ENCODE results near the gene CPXM2. TPM values are rescaled to one million over a fixed set of nuclear protein-coding genes. Genes with fewer than 3 reads are reported as not detected.

Gene CPXM2
- total and polyA plus RNA-seq, 9 of the 15 experiments (the other 6 are each of a cell fraction or from before 2014, with no cell fraction given): not detected

GRCh38 chr10:123863721-123864482, 27.7 kb downstream of the CPXM2 start:
- Histone ChIP-seq H3K4me1 (replicated peaks in 1 of 2; ENCODE audit: control insufficient read depth in 2 of 2, insufficient read depth in 2 of 2, low read length in 2 of 2) (no peaks in the 10 kb centered on the region; a peak in 1 of 5 replicates), H4K20me1 (replicated peaks; ENCODE audit: control insufficient read depth, insufficient read depth, low read length) (no peaks in the 10 kb centered on the region), H3K4me2 (ENCODE audit: insufficient read depth, low read length) (no peak overlapping the region), H3K36me3 (ENCODE audit: control insufficient read depth, insufficient read depth, low read length) (no peaks in the 10 kb centered on the region), H2AFZ (ENCODE audit: low read depth, low read length) (no peak overlapping the region), H3K9me1 (ENCODE audit: control insufficient read depth, insufficient read depth, low read length) (no peaks in the 10 kb centered on the region), H3K9me3 (replicated peaks; ENCODE audit: control insufficient read depth, insufficient read depth, low read depth, low read length) (no peaks in the 10 kb centered on the region), H3K79me2 (ENCODE audit: control insufficient read depth, insufficient read depth, low read length) (no peaks in the 10 kb centered on the region), H3K9ac (ENCODE audit: insufficient read depth in 1 of 2, low read depth in 2 of 2, low read length in 2 of 2) (no peak overlapping the region), H3K27ac (ENCODE audit: extremely low read depth, low read depth, low read length) (no peak overlapping the region), H3K27me3 (ENCODE audit: control insufficient read depth in 2 of 2, insufficient read depth in 2 of 2, low read length in 2 of 2) (peaks cover 0 to 20% of the 10 kb centered on the region in 2 experiments; a peak in 3 of 5 replicates), H3K4me3 (no peak overlapping the region)
- no peak for ATAC-seq
- no TSS peak for BruUV-seq (replicated peaks)
- peak in 1 of 4 experiments; percentile 9 for DNase-seq (ENCODE audit: extremely low read depth in 1 of 4, low spot score in 3 of 4)
- TF ChIP-seq, protein P1, sequence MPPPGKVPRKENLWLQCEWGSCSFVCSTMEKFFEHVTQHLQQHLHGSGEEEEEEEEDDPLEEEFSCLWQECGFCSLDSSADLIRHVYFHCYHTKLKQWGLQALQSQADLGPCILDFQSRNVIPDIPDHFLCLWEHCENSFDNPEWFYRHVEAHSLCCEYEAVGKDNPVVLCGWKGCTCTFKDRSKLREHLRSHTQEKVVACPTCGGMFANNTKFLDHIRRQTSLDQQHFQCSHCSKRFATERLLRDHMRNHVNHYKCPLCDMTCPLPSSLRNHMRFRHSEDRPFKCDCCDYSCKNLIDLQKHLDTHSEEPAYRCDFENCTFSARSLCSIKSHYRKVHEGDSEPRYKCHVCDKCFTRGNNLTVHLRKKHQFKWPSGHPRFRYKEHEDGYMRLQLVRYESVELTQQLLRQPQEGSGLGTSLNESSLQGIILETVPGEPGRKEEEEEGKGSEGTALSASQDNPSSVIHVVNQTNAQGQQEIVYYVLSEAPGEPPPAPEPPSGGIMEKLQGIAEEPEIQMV (tag; conservative IDR thresholded peaks at IDR 0.05; ENCODE audit: low read depth): no peak
- TF ChIP-seq CREM (IDR thresholded peaks at IDR 0.05; ENCODE audit: low read depth) (no peak), HMGN3 (IDR thresholded peaks at IDR 0.05; ENCODE audit: borderline replicate concordance, extremely low read depth, insufficient read length, low read depth, low read length) (no peak), SP1 (CRISPR knock-in tag; IDR thresholded peaks at IDR 0.05) (no peak), GATAD2B (IDR thresholded peaks at IDR 0.05; ENCODE audit: borderline replicate concordance) (no peak), MBD1 (CRISPR knock-in tag; IDR thresholded peaks at IDR 0.05) (no peak), KDM5B (IDR thresholded peaks at IDR 0.05; ENCODE audit: insufficient replicate concordance, low read depth, low read length) (no peak), SNAPC5 (CRISPR knock-in tag; IDR thresholded peaks at IDR 0.05) (no peak), ZNF79 (CRISPR knock-in tag; IDR thresholded peaks at IDR 0.05; ENCODE audit: low read depth) (no peak), RBM17 (IDR thresholded peaks at IDR 0.05; ENCODE audit: borderline replicate concordance, low read depth, low read length) (no peak)
- TF ChIP-seq, protein P2, sequence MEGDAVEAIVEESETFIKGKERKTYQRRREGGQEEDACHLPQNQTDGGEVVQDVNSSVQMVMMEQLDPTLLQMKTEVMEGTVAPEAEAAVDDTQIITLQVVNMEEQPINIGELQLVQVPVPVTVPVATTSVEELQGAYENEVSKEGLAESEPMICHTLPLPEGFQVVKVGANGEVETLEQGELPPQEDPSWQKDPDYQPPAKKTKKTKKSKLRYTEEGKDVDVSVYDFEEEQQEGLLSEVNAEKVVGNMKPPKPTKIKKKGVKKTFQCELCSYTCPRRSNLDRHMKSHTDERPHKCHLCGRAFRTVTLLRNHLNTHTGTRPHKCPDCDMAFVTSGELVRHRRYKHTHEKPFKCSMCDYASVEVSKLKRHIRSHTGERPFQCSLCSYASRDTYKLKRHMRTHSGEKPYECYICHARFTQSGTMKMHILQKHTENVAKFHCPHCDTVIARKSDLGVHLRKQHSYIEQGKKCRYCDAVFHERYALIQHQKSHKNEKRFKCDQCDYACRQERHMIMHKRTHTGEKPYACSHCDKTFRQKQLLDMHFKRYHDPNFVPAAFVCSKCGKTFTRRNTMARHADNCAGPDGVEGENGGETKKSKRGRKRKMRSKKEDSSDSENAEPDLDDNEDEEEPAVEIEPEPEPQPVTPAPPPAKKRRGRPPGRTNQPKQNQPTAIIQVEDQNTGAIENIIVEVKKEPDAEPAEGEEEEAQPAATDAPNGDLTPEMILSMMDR (IDR thresholded peaks at IDR 0.05 in 2 of 3, conservative IDR thresholded peaks at IDR 0.05 in 1 of 3; ENCODE audit: insufficient read depth in 2 of 3, low read depth in 1 of 3, low read length in 3 of 3): no peak
- 0% methylated on average over 7 of the region's 12 CpGs for WGBS (ENCODE audit: insufficient coverage, low coverage, missing lambda C conversion rate)
- intact Hi-C loops (cut with micrococcal nuclease): no loop called here
- ChIA-PET CTCF (ENCODE audit: low intra/inter-chr PET ratio) (no interaction called here), POLR2A (interaction anchor here (0.7 kb wide), 1 partner anchor 175 kb away, joined by 3 read pairs; no protein-coding TSS in a partner anchor)
- no peak for FAIRE-seq
- in situ Hi-C loops (cut with MboI): no loop called here

Measured in K562 (cell line).